ENCODE measurements around the gene ATAD2B. TPM values are rescaled to one million over a fixed set of nuclear protein-coding genes. Genes with fewer than 3 reads are reported as not detected.
"Not testable (repeated sequence)": the region's sequence is repeated elsewhere in the genome, so short reads cannot be mapped to it uniquely, and the experiment has no call there.

ATAD2B gene
- polyA plus RNA-seq, 4 donors = 15.8 to 25.7 (median 19.0) TPM

DNA sequence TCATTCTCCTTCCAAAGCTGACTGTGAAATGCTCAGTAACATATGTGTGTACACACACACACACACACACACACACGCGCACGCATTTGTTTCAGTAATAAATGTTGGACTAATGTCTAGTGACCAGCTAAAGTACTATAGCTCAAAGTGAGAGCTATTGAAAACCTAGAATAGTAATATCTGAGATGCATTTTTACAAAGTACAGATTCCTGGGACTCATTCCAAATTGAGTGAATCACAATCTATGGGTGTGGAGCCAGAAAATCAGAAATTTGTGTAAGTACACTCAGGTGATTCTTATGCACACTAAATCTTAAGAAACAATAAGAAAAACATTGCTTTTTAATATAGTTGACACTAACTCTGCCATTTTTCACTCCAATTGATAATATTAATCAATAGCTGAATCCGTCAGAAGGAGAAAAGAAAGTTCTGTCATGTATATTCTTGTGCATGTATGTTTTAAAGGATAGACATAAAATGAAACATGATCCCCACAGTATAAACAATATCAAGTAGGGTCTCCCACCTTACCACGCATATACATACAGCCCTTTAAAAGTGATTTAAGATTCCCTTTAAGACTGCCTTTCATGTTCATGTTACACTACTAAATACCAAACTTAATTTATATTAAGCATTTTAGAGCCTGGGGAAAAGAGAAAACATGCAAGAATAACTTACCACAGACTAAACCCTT lies 123.5 kb downstream of the ATAD2B start:
- DNase-seq (ENCODE audit: low read depth in 4 of 4, low spot score in 2 of 4) = no peak

DNA sequence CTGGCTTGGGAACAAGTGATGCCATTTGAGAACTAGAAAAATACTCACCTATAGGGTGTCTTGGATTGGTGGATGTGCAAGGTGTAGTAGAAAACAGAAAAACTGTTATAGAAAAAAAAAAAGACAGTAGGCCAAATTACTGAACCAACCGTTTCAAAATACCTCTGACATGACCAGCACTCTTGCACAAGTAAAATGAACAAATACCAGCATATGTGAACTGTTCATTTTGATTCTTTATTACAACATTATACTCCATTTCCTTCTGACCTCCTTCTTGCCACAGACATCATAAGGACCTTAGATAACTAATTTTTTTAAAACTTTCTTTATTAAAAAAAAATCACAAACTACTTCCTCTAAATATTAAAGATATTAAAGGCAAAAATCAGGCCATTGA lies 125.5 kb downstream of the ATAD2B start:
- DNase-seq (ENCODE audit: low read depth in 4 of 4, low spot score in 2 of 4) = no peak

DNA sequence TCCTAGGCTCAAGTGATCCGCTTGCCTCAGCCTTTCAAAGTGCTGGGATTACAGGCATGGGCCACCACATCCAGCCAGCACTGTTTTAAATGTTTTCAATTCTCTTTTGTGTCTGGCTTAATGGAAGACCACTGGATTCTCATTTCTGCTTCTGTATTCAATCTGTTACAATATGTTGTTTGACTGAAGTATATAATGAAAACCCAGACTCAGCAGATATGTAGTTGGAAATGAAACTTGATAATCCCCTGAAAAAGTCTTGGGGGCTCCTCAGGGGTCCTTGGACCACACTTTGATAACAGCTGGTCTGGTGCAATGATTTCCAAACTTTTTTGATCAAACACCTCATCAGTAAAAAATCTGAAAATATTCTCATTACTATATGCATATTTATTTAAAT lies 132.7 kb downstream of the ATAD2B start:
- DNase-seq (ENCODE audit: low read depth in 4 of 4, low spot score in 2 of 4) = no peak

DNA sequence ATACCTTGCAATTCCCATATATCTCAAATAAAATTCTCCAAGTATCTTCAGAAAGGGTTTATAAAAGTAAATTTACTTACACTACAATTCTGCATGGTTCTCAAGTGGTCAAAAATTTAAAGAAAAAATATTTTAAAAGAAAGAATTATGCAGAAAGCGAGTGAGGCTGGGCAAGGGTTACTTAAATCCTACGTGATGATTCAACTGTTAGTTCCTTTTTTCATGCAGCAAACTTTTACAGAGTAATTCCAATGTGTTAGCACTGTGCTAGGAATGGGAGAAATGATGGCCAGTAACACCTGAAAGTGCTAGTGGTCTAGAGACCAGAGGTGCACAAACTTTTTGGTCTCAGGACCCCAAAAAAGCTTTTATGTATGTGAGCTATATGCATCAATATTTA lies 133.4 kb downstream of the ATAD2B start:
- no peak for DNase-seq (ENCODE audit: low read depth in 4 of 4, low spot score in 2 of 4)

DNA sequence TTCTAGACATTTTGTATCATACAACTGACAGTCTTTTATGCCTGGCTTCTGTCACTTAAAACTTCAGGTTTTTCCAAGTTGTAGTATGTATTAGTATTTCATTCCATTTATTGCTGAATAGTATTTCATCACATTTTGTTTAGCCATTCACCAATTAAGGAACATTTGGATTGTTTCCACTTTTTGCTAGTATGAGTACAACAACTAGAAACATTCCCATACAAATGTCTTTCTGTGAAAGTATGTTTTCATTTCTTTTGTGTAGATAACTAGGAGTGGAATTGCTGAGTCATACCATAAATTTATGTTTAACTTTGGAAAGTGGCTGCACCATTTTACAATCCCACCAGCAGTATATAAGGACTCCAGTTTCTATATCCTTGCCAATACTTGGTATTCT lies 135.9 kb downstream of the ATAD2B start:
- no peak for DNase-seq (ENCODE audit: low read depth in 4 of 4, low spot score in 2 of 4)

DNA sequence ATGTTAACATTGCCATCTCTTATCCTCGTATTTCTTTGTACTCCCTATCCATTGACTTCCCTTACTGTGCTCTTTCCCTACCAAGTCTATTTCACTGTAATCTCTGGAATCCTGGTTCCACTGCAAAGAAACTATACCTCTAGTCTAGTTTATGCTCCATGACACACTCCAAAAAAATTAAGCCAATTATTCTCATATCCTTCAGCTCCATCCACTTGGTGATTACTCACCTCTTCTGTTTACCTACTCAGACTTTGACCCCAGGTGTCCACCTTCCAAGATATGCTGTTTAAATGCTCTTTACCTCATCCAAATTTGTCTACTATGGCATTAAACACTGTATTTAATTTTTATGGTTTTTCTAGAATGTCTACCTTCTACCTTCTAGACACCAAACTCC lies 137.9 kb downstream of the ATAD2B start:
- no peak for DNase-seq (ENCODE audit: low read depth in 4 of 4, low spot score in 2 of 4)

DNA sequence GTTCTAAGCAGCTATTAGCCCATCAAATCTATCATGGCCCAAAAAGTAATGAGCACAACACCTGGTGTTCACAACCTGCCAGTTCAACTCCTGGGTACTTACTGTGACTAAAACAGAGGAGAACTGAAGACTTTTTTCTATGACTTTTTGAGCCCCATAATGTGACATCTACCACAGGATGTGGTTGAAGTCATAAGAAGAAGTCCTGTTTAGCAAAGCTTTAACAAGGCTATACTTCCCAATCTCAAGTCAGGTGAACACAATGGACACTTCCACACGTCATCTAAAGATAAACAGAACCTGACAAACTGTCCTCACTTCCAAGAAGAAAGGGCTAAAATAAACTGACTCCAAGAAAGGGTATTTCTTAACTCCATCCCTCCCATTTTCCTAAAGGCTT lies 138.8 kb downstream of the ATAD2B start:
- DNase-seq (ENCODE audit: low read depth in 4 of 4, low spot score in 2 of 4) = no peak

DNA sequence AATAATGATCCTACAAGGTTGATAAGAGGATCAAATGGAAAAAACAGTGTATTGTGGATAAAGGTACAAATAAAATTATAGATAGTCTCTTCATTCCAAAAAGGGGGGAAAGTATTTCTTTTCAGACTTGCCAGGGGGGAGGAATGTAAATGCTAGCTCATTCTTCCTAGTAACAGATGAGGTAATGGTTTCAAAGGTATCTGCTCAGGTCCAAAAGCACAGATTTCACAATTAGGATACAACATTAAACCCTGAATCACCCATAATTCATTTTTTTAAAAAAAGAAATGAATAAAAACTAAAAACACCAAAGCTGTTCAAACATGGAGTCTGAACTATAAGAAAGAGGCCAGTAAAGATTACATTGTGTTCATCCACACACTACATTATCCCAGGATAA lies 142.0 kb downstream of the ATAD2B start:
- no peak for DNase-seq (ENCODE audit: low read depth in 4 of 4, low spot score in 2 of 4)

DNA sequence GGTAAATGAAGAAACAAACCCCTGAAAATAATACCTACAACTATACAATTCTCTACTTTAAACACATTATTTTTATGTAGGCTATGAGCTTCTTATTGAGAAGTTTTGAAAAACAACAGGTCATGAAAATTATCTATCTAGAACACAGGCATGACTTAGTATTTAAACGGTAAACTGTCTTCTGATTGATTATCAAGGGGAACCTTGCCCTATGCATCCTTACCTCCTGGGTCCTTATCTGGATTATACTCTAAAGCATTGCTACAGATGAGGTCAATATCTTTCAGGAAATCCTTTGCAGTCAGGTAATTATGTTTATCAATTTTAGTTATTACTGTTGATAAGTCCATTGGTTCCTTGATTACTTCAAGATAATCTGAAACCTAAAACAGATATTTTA lies 144.3 kb downstream of the ATAD2B start:
- DNase-seq (ENCODE audit: low read depth in 4 of 4, low spot score in 2 of 4) = no peak

DNA sequence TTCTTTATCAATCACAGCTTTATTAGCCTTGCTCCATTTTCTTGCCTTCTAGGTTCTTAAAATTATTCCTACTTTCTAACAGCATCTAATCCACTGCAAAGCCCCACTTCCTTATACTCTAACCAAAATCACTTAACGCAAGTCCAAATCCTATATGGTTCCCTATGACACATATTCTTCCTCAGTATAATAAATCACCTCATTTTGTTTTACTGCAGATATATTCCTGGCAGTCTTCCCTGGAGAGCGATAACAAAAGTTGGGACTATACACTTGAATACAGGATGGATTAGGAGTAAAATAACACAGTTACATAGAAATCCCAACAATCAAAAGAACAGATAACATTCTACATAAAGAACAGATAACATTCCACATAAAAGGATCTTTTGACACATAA lies 144.8 kb downstream of the ATAD2B start:
- DNase-seq (ENCODE audit: low read depth in 4 of 4, low spot score in 2 of 4) = no peak

DNA sequence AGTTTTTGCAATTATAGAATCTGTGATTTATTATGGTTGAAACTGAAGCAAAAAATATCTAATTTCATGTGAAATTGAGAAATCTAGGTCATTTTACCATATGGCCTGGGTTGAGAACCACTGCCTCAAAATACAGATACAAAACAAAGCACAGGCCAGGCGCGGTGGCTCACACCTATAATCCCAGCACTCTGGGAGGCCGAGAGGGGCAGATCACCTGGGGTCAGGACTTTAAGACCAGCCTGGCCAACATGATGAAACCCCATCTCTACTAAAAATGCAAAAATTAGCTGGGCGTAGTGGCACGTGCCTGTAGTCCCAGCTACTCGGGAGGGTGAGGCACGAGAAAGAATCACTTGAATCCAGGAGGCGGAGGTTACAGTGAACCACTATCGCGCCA lies 146.5 kb downstream of the ATAD2B start:
- DNase-seq (ENCODE audit: low read depth in 4 of 4, low spot score in 2 of 4) = not testable (repeated sequence)

DNA sequence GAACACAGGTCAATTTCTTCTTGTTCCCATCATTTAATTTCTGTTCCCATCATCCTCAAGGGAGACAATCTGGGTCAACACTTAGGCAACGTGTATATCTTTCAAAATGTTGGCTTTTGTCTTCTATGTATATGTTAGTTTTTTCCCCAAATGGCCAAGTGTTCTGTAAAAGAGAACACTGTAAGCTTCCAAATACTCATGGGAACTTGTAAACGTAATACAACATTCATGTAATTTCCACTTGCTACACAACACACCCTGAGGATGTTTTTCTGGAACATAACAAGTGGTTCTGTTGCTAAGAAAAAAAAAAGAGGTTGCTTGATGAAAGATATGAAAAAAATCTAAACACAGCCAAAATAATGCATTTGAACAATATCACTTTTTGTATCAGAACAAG lies 149.1 kb downstream of the ATAD2B start:
- no peak for DNase-seq (ENCODE audit: low read depth in 4 of 4, low spot score in 2 of 4)

DNA sequence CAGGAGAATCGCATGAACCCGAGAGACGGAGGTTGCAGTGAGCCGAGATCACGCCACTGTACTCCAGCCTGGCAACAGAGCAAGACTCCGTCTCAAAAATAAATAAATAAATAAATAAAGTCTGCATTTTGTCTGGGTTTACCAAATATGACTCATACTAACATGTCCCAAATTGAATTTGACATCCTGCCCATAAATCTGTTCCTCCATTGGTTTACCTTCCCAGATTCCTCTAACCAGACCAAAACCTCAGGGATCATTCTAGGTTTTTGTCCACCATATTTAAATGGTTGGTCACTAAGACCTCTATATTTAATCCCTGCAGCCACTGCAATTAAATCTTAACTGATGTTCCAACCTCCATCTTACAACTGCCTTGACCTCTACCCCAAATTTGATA lies 150.9 kb downstream of the ATAD2B start:
- no peak for DNase-seq (ENCODE audit: low read depth in 4 of 4, low spot score in 2 of 4)

DNA sequence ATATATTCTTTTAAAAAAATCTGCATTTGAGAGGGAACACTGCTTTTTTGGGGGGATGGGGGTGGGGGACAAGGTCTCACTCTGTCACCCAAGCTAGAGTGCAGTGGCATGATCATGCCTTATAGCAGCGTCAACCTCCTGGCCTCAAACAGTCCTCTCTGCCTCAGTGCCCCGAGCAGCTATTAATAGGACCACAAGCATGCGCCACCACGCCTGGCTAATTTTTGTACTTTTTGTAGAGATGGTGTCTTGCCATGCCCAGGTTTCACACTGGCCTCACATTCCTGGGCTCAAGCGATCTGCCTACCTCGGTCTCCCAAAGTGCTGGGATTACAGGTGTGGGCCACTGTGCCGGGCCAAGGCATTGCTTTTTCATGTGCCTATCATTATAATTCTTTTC lies 154.2 kb downstream of the ATAD2B start:
- no peak for DNase-seq (ENCODE audit: low read depth in 4 of 4, low spot score in 2 of 4)

DNA sequence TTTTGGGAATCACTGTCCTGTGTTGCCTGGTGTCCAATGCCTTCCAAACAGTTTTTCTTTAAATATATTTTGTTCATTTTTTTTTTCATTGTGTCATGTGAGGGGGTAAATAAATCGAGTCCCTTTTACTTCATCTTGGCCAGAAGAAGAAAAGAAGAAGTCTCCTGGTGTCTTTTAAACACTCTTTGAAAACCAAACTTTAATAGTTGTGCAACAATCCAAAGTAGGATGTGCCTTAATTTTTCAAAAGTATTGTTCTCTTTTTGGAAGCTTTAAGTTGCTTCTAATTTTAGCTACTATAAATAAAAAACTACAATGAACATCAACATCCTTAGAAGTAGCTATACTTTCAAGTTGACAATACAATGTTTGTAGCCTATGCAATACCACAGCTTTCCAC lies 154.9 kb downstream of the ATAD2B start:
- DNase-seq (ENCODE audit: low read depth in 4 of 4, low spot score in 2 of 4) = no peak

DNA sequence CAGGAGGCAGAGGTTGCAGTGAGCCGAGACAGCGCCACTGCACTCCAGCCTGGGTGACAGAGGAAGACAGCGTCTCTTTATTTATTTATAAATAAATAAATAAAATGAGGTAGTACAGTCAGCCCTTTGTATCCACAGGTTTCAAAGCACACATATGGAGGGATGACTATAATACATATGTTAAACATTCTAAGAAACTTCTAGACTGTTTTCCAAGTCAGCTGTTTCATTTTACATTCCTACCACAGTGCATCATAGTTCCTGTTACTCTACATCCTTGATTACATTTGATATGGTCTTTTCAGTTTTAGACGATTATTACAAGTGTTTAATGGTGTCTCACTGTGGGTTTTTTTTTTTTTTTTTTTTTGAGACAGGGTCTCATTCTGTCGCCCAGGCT lies 157.6 kb downstream of the ATAD2B start:
- DNase-seq (ENCODE audit: low read depth in 4 of 4, low spot score in 2 of 4) = no peak

DNA sequence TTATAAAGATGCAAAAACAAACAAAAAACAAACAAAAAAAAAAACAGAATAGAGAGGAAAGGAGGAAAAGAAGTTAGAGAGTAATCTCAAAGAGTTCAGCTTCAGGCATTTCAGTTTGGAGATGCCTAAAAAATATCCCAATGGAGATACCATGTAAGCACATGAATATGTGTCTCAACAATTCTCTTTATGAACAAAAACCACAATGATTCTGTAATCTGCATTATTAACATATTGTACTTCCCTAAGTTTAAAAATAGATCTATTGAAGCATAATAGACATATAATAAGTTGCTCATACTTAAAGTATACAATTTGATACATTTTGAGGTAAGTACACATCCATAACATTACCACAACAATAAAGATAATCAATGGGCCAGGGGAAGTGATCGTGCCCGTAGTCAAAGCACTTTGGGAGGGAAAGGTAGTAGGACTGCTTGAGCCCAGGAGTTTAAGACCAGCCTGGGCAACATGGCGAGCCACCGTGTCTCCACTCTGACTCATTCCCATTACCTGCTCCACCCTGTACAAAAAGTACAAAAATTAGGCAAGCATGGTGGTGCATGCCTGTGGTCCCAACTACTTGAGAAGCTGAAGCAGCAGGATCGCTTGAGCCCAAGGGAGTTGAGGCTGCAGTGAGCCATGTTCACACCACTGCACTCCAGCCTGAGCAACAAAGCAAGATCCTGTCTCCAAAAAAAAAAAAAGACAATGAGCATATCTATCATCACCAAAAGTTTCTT lies 158.9 kb downstream of the ATAD2B start:
- DNase-seq (ENCODE audit: low read depth in 4 of 4, low spot score in 2 of 4) = no peak

DNA sequence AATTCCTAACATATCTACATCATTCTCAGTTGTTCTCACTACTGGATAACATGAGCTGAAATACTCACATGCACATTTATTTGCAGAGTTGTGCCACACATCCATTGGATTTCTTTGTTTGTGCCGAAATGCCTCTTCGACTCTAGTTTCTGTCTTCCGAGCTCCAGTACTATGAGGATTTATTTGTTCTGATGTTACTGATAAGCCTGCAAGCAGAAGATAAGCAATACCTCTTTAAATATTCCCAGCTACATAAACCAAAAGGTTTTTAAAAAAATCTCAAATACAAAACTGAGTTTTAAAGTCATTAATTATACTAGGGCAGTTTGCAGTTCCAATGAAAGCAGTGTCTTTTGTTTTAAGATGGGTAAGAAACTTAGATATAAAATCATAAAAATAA lies 164.8 kb downstream of the ATAD2B start:
- no peak for DNase-seq (ENCODE audit: low read depth in 4 of 4, low spot score in 2 of 4)

DNA sequence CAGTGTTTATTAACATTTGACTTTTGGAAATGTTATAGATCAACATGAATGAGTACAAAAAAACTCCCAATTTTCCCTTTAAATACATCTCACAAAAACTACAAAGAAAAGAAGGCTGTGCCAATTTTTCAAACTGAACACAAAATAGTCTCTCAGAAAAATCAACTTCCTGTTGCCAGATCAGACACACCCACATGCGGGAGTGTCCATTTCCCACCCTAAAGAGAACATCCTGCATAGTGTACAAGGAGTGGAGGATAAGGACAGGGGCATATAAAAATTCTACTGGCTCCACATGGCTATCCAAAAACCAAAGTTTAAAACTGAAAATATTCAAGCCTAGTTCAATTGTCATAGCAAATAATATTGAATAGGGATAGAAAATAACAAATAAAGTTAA lies 165.3 kb downstream of the ATAD2B start:
- DNase-seq (ENCODE audit: low read depth in 4 of 4, low spot score in 2 of 4) = no peak

DNA sequence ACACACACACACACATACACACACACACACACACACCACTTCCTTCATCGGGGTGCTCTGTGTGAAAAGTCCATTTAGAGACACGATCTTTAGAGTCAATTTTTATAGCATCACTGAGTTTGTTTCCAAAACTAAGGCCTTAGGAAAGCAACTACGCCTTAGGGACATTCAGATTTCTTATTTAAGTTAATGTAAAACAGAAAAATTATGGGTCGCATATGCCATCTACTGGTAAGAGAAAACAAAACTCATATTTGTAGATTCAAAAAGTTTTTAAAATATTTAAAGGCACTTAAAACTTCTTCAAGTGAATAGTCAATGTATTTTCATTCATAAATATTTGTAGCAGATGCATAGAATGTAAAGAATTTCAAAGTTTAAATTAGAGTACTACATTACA lies 166.2 kb downstream of the ATAD2B start:
- peak in 2 of 4 donors; percentile 9 to 39 for DNase-seq (ENCODE audit: low read depth in 4 of 4, low spot score in 2 of 4)

DNA sequence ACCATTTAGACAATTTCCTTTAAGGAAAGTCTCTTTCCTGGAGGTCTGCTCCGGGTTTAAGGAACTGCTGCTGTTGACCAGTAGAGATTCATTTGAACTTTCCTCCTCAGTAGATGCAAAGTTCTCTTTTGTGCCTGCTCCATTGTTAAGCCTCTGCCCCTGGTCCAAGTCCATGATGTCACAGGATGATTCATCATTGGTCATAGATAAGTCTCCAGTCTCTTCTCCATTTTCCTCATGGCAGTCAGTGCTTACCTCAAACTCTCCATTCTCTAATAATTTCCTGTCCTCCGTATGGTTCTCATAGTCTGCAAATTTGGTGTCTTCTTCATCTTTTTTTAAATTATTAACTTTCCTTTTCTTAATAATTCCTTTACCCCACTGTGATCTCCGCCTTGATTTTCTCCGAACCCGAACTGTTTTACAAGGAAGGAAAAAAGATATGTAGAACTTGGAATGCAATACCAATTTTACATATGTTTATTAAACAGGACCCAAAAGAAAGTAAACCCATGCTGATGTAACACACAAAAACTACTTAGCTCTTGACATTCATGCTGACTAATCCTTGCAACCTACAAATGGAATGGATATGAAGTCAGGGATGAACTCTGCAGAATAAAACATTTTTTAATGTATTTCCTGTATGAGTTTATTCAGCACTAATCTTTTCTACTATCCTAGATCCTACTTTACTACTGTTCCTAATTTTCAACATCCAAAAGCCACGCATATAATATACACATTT lies 169.1 kb downstream of the ATAD2B start:
- no peak for DNase-seq (ENCODE audit: low read depth in 4 of 4, low spot score in 2 of 4)

Data from left renal cortex interstitium (tissue), 4 donors.